SH-SY5Y (cell line): ENCODE data around the gene ARFGAP1.

Experiments
- GATA2 ChIP-seq: IDR thresholded peaks from 2 replicates; pipeline ENCODE4 v1.6.1; 2011; ENCODE audit warnings: mild to moderate bottlenecking, low read depth, low read length
- GATA3 ChIP-seq: IDR thresholded peaks from 2 replicates; pipeline ENCODE4 v1.6.1; 2011; ENCODE audit warnings: low read depth, mild to moderate bottlenecking, low read length, moderate library complexity

- no peak for TF ChIP-seq GATA3
- no peak for TF ChIP-seq GATA2
Observed at GRCh38 chr20:63290677-63291472, 18.3 kb downstream of the ARFGAP1 start.
